HepG2 (cell line): Measurements from ENCODE around the gene PSMD5. TPM values are rescaled to one million over a fixed set of nuclear protein-coding genes. Genes with fewer than 3 reads are reported as not detected.

Experiments
- ATAC-seq: fragments of 200-7000 bp; cut with Tn5 transposase; 3 replicates; pipeline ENCODE4 v1.9.1; 2020; ENCODE audit warnings: mild to moderate bottlenecking, moderate library complexity
- BruUV-seq: library from RNA; stranded (reverse); fragments of 400-500 nt; replicated peaks from 2 replicates; lab custom pipeline; 2021; lab: Mats Ljungman, UMichigan
- CTCF ChIA-PET: fragments of 300-600 bp; formaldehyde crosslinking; extraction: SDS; loops from one replicate; lab custom pipeline; 2021; ENCODE audit warnings: low total read pairs, inconsistent platforms, low intra/inter-chr PET ratio; lab: Yijun Ruan, JAX
- POLR2A ChIA-PET: fragments of 350-600 bp; sonication (Branson Sonifier 250); formaldehyde crosslinking; loops from one replicate; lab custom pipeline; 2020; ENCODE audit warnings: antibody characterized with exemption, inconsistent platforms; lab: Yijun Ruan, JAX
- DNase-seq: peaks from one replicate; pipeline ENCODE4 v3.0.0-alpha.2; 2015; ENCODE audit warnings: low spot score
- FAIRE-seq: peaks from 3 replicates; lab custom pipeline; 2011; peaks lifted over from hg19 to GRCh38; lab: Jason Lieb, UNC
- H2AFZ ChIP-seq: one replicate; pipeline ENCODE4 v1.6.1; 2011; ENCODE audit warnings: low read length, inconsistent platforms
- H3K27ac ChIP-seq: fragments of 300-600 bp; 3 replicates; pipeline ENCODE4 v1.8.0; 2011; ENCODE audit warnings: mixed run types, mild to moderate bottlenecking, mixed read lengths, low read length, inconsistent platforms; ENCODE audit not compliant: insufficient read depth; ENCODE audit errors: extremely low read length
- H3K27me3 ChIP-seq, 2 experiments: fragments of 200-600 bp in 1 of 2; 2 replicates in 1 of 2; 3 replicates in 1 of 2; pipeline versions ENCODE4 v1.6.0 to v1.8.0; 2011; ENCODE audit warnings: low read length in 2 of 2, mild to moderate bottlenecking in 2 of 2, moderate library complexity in 2 of 2, inconsistent platforms in 1 of 2; ENCODE audit not compliant: insufficient read depth in 2 of 2, control insufficient read depth in 1 of 2
- H3K36me3 ChIP-seq, 2 experiments: fragments of 200-600 bp in 1 of 2; replicated peaks in 1 of 2; 2 replicates in 1 of 2; 3 replicates in 1 of 2; pipeline versions ENCODE4 v1.5.1 to v1.8.0; 2011; ENCODE audit warnings: low read length in 2 of 2, inconsistent platforms in 1 of 2; ENCODE audit not compliant: insufficient read depth in 2 of 2, control insufficient read depth in 1 of 2
- H3K4me1 ChIP-seq: 2 replicates; pipeline ENCODE4 v1.5.1; 2012; ENCODE audit warnings: low read length, inconsistent platforms; ENCODE audit not compliant: insufficient read depth
- H3K4me2 ChIP-seq: 2 replicates; pipeline ENCODE4 v1.6.0; 2011; ENCODE audit warnings: low read depth, low read length, inconsistent platforms
- H3K4me3 ChIP-seq, 3 experiments: fragments of 200-600 bp in 1 of 3; sonication (generic), shearing (Covaris generic) in 1 of 3; replicated peaks in 1 of 3; 2 replicates each; pipeline ENCODE4 v1.5.1; 2011 to 2016; ENCODE audit warnings: low read length in 3 of 3, inconsistent platforms in 2 of 3, low read depth in 2 of 3, mild to moderate bottlenecking in 2 of 3, control low read depth in 1 of 3, mixed read lengths in 1 of 3; ENCODE audit not compliant: insufficient read depth in 1 of 3
- H3K79me2 ChIP-seq: one replicate; pipeline ENCODE4 v1.6.1; 2011; ENCODE audit warnings: low read length, inconsistent platforms; ENCODE audit not compliant: insufficient read depth
- H3K9ac ChIP-seq: 2 replicates; pipeline ENCODE4 v1.6.0; 2011; ENCODE audit warnings: mild to moderate bottlenecking, low read depth, low read length, inconsistent platforms; ENCODE audit not compliant: insufficient read depth
- H3K9me3 ChIP-seq: 2 replicates; pipeline ENCODE4 v1.5.1; 2012; ENCODE audit warnings: mild to moderate bottlenecking, low read length
- H4K20me1 ChIP-seq: 2 replicates; pipeline ENCODE4 v1.6.0; 2011; ENCODE audit warnings: inconsistent platforms, mild to moderate bottlenecking, low read length, moderate library complexity; ENCODE audit not compliant: insufficient read depth
- ARNT2 ChIP-seq: sonication (generic); formaldehyde crosslinking; IDR thresholded peaks from 2 replicates; pipeline ENCODE4 v1.8.0; 2022; ENCODE audit warnings: mild to moderate bottlenecking, low read depth, missing genetic modification reagents, moderate library complexity
- HNF4G ChIP-seq, 2 experiments: sonication (generic) in 1 of 2; formaldehyde crosslinking in 1 of 2; IDR thresholded peaks; 2 replicates each; pipeline versions ENCODE4 v1.4.0 to v1.6.1; 2011 to 2020; ENCODE audit warnings: borderline replicate concordance in 2 of 2, low read depth in 2 of 2, mild to moderate bottlenecking in 2 of 2, low read length in 1 of 2, missing genetic modification reagents in 1 of 2, moderate library complexity in 1 of 2
- PHB2 ChIP-seq: fragments of 450-650 bp; IDR thresholded peaks from 2 replicates; pipeline ENCODE4 v1.6.1; 2018; ENCODE audit not compliant: partially characterized antibody
- SALL2 ChIP-seq: sonication (generic); formaldehyde crosslinking; IDR thresholded peaks from 2 replicates; pipeline ENCODE4 v1.8.1; 2023; ENCODE audit warnings: mild to moderate bottlenecking, missing genetic modification reagents, inconsistent platforms
- SP140L ChIP-seq: sonication (generic); formaldehyde crosslinking; IDR thresholded peaks from 2 replicates; pipeline ENCODE4 v1.4.0; 2020; ENCODE audit warnings: missing genetic modification reagents, borderline replicate concordance
- ZMYM3 ChIP-seq: sonication (generic); formaldehyde crosslinking; IDR thresholded peaks from 2 replicates; pipeline ENCODE4 v1.5.1; 2020; ENCODE audit warnings: mild to moderate bottlenecking, missing genetic modification reagents
- ZNF101 ChIP-seq: sonication (generic); formaldehyde crosslinking; IDR thresholded peaks from 2 replicates; pipeline ENCODE4 v1.4.0; 2020; ENCODE audit warnings: mild to moderate bottlenecking, low read depth, missing genetic modification reagents, borderline replicate concordance
- ZNF282 ChIP-seq: fragments of 450-650 bp; IDR thresholded peaks from 2 replicates; pipeline ENCODE4 v1.6.1; 2018; ENCODE audit not compliant: partially characterized antibody
- ZNF343 ChIP-seq: sonication (generic); formaldehyde crosslinking; IDR thresholded peaks from 2 replicates; pipeline ENCODE4 v1.4.0; 2020; ENCODE audit warnings: mild to moderate bottlenecking, missing genetic modification reagents
- ZNF354B ChIP-seq: sonication (generic); formaldehyde crosslinking; IDR thresholded peaks from 2 replicates; pipeline ENCODE4 v1.8.0; 2022; ENCODE audit warnings: mild to moderate bottlenecking, missing genetic modification reagents
- ZNF563 ChIP-seq: sonication (generic); formaldehyde crosslinking; IDR thresholded peaks from 2 replicates; pipeline ENCODE4 v1.8.0; 2022; ENCODE audit warnings: mild to moderate bottlenecking, moderate library complexity, missing genetic modification reagents
- ZNF572 ChIP-seq: sonication (generic); formaldehyde crosslinking; IDR thresholded peaks from 2 replicates; pipeline ENCODE4 v1.5.1; 2020; ENCODE audit warnings: mild to moderate bottlenecking, missing genetic modification reagents
- ZNF605 ChIP-seq: sonication (generic); formaldehyde crosslinking; IDR thresholded peaks from 2 replicates; pipeline ENCODE4 v1.8.0; 2022; ENCODE audit warnings: mild to moderate bottlenecking, missing genetic modification reagents
- WGBS: methylation state at CpG from one replicate; pipeline ENCODE4 v1.1.6; 2017; ENCODE audit warnings: low lambda C conversion rate; 5-methylcytosine and 5-hydroxymethylcytosine counted together
- in situ Hi-C: cut with HindIII; loops from 2 replicates; pipeline ENCODE4 v1.10.0; 2017; ENCODE audit warnings: low pct_unique_long_range_greater_than_20kb; ENCODE audit not compliant: extremely low pct_ligation_motif_present
- intact Hi-C: fragments of 100-400 bp; cut with micrococcal nuclease; formaldehyde crosslinking; loops from one replicate; pipeline ENCODE4 v1.10.0; 2022; ENCODE audit not compliant: unreplicated experiment
- polyA plus RNA-seq, 8 experiments: library from polyadenylated mRNA; depleted of rRNA in 3 of 8; stranded (reverse) in 7 of 8; unstranded in 1 of 8; fragments of >200 nt; fragmentation: Illumina TruSeq in 4 of 8; extraction: Trizol in 4 of 8; gene quantifications; 2 replicates each; pipeline versions ENCODE4 v1.2.1 to v1.2.3, GENCODE V29; 2011 to 2016; ENCODE audit warnings: low read depth in 4 of 8, missing spikeins in 1 of 8, mixed read lengths in 1 of 8; ENCODE audit not compliant: insufficient read depth in 1 of 8
- total RNA-seq, 5 experiments: library from RNA; depleted of rRNA; stranded (reverse); fragments of >200 nt; fragmentation: Illumina TruSeq; extraction: Trizol; gene quantifications; 2 replicates each; pipeline ENCODE4 v1.2.3, GENCODE V29; 2016; ENCODE audit warnings: low read depth in 1 of 5
- TF ChIP-seq, protein P1 (sequence below): sonication (generic); formaldehyde crosslinking; IDR thresholded peaks from 2 replicates; pipeline ENCODE4 v1.5.1; 2020; ENCODE audit warnings: mild to moderate bottlenecking, missing genetic modification reagents, borderline replicate concordance
- TF ChIP-seq, protein P2 (sequence below): sonication (generic); formaldehyde crosslinking; IDR thresholded peaks from 2 replicates; pipeline ENCODE4 v1.4.0; 2020; ENCODE audit warnings: low read depth, mild to moderate bottlenecking, missing genetic modification reagents
- TF ChIP-seq, protein P3 (sequence below): sonication (generic); formaldehyde crosslinking; IDR thresholded peaks from 2 replicates; pipeline ENCODE4 v1.4.0; 2020; ENCODE audit warnings: missing genetic modification reagents, low read depth, mild to moderate bottlenecking, borderline replicate concordance

The PSMD5 gene
- total and polyA plus RNA-seq, 2 of the 13 experiments (the other 11 are each of a cell fraction or from before 2014, with no cell fraction given): 12.7 to 18.1 TPM

GRCh38 chr9:120778758-120779157, 64.0 kb downstream of the PSMD5 start:
- H4K20me1 ChIP-seq: no peaks in the 10 kb centered on the region
- H3K36me3 ChIP-seq: peaks cover 5 to 27% of the 10 kb centered on the region in 2 experiments
- H3K79me2 ChIP-seq: peaks cover 33% of the 10 kb centered on the region
- H3K27ac ChIP-seq: peak overlapping the region; percentile 72
- in situ Hi-C loops: no loop called here
- DNase-seq (peak; percentile 90), FAIRE-seq (peak; percentile 85), ATAC-seq (peak; percentile 85)
- peak overlapping the region; percentile 34; the same call in 1 of the 2 replicates for H3K9ac ChIP-seq
- no peak overlapping the region; a peak in 1 of 6 replicates for H3K4me3 ChIP-seq
- H3K9me3 ChIP-seq: no peaks in the 10 kb centered on the region
- H3K27me3 ChIP-seq: no peaks in the 10 kb centered on the region
- intact Hi-C loops: no loop called here
- CTCF ChIA-PET: no interaction called here
- peak overlapping the region; percentile 44 for H3K4me2 ChIP-seq
- 2% methylated on average over 2 of the region's 2 CpGs for WGBS
- no TSS peak for BruUV-seq
- H3K4me1 ChIP-seq: peaks cover 71% of the 10 kb centered on the region
- POLR2A ChIA-PET: interaction anchor here (0.6 to 3.8 kb wide), 9 partner anchors 9 to 594 kb away, joined by 3 to 76 read pairs (median 4); partner anchors contain the start of gene FBXW2
- no peak overlapping the region for H2AFZ ChIP-seq
- TF ChIP-seq ZNF605 (no peak), ARNT2 (CRISPR knock-in tag) (no peak), ZNF563 (CRISPR knock-in tag) (no peak), SALL2 (CRISPR knock-in tag) (no peak), ZNF354B (CRISPR knock-in tag) (no peak), ZNF282 (no peak), ZMYM3 (CRISPR knock-in tag) (no peak), ZNF572 (CRISPR knock-in tag) (no peak), PHB2 (no peak), HNF4G (IDR thresholded peaks at IDR 0.05; ENCODE audit: borderline replicate concordance, low read depth, low read length) (no peak), HNF4G (CRISPR knock-in tag; IDR thresholded peaks at IDR 0.05; ENCODE audit: borderline replicate concordance, low read depth) (no peak), ZNF101 (no peak), SP140L (CRISPR knock-in tag) (no peak), ZNF343 (no peak)
- TF ChIP-seq, protein P1, sequence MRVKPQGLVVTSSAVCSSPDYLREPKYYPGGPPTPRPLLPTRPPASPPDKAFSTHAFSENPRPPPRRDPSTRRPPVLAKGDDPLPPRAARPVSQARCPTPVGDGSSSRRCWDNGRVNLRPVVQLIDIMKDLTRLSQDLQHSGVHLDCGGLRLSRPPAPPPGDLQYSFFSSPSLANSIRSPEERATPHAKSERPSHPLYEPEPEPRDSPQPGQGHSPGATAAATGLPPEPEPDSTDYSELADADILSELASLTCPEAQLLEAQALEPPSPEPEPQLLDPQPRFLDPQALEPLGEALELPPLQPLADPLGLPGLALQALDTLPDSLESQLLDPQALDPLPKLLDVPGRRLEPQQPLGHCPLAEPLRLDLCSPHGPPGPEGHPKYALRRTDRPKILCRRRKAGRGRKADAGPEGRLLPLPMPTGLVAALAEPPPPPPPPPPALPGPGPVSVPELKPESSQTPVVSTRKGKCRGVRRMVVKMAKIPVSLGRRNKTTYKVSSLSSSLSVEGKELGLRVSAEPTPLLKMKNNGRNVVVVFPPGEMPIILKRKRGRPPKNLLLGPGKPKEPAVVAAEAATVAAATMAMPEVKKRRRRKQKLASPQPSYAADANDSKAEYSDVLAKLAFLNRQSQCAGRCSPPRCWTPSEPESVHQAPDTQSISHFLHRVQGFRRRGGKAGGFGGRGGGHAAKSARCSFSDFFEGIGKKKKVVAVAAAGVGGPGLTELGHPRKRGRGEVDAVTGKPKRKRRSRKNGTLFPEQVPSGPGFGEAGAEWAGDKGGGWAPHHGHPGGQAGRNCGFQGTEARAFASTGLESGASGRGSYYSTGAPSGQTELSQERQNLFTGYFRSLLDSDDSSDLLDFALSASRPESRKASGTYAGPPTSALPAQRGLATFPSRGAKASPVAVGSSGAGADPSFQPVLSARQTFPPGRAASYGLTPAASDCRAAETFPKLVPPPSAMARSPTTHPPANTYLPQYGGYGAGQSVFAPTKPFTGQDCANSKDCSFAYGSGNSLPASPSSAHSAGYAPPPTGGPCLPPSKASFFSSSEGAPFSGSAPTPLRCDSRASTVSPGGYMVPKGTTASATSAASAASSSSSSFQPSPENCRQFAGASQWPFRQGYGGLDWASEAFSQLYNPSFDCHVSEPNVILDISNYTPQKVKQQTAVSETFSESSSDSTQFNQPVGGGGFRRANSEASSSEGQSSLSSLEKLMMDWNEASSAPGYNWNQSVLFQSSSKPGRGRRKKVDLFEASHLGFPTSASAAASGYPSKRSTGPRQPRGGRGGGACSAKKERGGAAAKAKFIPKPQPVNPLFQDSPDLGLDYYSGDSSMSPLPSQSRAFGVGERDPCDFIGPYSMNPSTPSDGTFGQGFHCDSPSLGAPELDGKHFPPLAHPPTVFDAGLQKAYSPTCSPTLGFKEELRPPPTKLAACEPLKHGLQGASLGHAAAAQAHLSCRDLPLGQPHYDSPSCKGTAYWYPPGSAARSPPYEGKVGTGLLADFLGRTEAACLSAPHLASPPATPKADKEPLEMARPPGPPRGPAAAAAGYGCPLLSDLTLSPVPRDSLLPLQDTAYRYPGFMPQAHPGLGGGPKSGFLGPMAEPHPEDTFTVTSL: peak; percentile 85
- TF ChIP-seq, protein P2, sequence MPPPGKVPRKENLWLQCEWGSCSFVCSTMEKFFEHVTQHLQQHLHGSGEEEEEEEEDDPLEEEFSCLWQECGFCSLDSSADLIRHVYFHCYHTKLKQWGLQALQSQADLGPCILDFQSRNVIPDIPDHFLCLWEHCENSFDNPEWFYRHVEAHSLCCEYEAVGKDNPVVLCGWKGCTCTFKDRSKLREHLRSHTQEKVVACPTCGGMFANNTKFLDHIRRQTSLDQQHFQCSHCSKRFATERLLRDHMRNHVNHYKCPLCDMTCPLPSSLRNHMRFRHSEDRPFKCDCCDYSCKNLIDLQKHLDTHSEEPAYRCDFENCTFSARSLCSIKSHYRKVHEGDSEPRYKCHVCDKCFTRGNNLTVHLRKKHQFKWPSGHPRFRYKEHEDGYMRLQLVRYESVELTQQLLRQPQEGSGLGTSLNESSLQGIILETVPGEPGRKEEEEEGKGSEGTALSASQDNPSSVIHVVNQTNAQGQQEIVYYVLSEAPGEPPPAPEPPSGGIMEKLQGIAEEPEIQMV (CRISPR knock-in tag): no peak
- TF ChIP-seq, protein P3, sequence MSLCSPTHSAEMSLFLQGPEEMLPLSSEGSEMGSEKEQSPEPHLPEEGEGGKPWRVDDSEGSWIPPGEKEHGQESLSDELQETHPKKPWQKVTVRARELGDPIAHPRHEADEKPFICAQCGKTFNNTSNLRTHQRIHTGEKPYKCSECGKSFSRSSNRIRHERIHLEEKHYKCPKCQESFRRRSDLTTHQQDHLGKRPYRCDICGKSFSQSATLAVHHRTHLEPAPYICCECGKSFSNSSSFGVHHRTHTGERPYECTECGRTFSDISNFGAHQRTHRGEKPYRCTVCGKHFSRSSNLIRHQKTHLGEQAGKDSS (CRISPR knock-in tag): no peak
